GM19099 (cell line): Measurements from ENCODE around the gene RBMY1B.
"Not testable (repeated sequence)": the region's sequence is repeated elsewhere in the genome, so short reads cannot be mapped to it uniquely, and the experiment has no call there.

Experiments used
- POLR2A ChIP-seq: IDR thresholded peaks from 3 replicates; pipeline ENCODE4 v1.6.1; 2011; ENCODE audit warnings: low read depth; ENCODE audit not compliant: insufficient read length; ENCODE audit errors: extremely low read depth

The RBMY1B gene

DNA sequence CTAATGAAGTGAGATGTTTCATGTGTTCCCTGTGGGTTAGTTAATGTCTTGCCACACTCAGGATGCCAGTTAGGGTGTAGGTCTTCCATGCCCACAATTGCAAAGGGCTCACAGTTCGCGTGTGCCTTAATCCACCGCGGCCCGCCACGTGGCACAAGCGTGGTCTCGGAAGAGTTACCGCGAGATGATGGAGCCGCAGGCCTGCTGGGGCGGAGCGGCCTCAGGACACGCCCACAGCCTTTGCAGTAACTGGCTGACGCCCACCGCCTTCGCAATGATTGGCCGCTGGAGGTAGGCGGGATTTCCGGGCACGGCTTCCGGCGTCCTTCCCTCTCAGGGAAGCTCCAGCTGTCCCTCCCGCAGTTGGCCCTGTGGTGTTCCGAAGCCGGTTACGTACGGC is at the start of gene RBMY1B:
Gene RBMY1B, plus strand, starts transcription at position 301 of the 400 bp plus-strand sequence. CDS start 2,013 bp downstream, outside the sequence.
- TF ChIP-seq POLR2A, result not testable (repeated sequence)

DNA sequence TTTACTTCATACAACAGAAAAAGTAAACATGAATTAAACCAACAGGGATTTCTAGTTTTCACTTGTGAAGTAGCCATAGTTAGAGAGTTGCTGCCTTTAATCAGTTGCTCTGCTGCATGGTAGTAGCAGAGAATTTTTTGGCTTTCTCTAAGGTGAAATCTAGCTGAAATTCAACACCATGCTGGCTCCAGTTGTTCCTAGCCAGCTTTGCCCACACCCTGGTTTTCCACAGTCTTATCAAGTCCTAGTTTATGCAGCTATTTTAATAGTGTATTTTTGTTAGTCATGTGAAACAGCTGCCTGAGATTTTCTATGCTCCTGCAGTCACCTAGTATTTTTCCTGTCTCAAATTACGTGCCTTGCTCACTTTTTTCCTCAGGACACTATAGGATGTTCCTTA is 28.2 kb upstream of the RBMY1B start:
- no peak for TF ChIP-seq POLR2A

DNA sequence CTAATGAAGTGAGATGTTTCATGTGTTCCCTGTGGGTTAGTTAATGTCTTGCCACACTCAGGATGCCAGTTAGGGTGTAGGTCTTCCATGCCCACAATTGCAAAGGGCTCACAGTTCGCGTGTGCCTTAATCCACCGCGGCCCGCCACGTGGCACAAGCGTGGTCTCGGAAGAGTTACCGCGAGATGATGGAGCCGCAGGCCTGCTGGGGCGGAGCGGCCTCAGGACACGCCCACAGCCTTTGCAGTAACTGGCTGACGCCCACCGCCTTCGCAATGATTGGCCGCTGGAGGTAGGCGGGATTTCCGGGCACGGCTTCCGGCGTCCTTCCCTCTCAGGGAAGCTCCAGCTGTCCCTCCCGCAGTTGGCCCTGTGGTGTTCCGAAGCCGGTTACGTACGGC is 23.4 kb downstream of the RBMY1B start, which contains the start of gene RBMY1A1:
Gene RBMY1A1, plus strand, starts transcription at position 301 of the 400 bp plus-strand sequence. CDS start 2,013 bp downstream, outside the sequence.
- not testable (repeated sequence) for TF ChIP-seq POLR2A
